Stimulated activated CD4-positive, alpha-beta T cell treated with anti-CD3 and anti-CD28 coated beads, Interleukin-2, amount 100 ng/mL, for 48 hours (primary cell): ENCODE results near the gene DISC1.

Experiments used
- DNase-seq, 2 donors: peaks; one replicate each; pipeline ENCODE4 v3.0.0-alpha.2; 2020

Gene DISC1

DNA sequence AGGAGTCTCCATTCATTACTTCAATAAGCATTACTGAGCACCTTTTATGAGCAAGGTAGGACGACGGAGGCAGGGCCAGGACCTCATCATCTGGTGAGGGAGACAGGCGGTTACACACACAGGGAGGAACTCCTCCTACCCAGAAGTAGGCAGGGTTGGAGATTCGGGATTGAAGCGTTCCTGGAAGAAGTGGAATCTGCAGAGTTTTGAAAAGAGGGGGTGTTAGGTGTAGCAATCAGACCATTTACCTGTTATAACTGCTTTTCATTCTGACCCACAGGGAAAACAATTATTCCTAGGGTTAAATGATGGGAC is 392.4 kb downstream of the DISC1 start:
- DNase-seq, result no peak

DNA sequence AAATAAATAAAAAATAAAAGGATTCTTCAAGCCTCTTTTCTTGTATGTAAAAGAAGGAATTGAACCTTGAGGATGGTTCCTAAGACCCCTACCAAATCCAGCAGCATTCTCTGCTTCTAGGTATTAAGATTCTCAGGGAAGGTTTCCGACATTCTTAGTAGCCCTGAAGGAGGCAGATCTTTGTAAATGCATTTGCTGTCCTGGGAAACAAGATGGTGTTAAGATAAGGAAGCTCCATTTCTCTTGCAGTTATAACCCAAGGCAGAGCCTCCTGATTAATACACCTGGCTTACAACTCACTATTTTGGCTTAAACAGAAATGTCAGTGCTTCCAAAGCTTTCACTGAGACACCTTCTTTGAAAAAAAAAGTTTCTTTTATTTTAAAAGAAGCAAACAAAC is 393.8 kb downstream of the DISC1 start:
- no peak for DNase-seq

DNA sequence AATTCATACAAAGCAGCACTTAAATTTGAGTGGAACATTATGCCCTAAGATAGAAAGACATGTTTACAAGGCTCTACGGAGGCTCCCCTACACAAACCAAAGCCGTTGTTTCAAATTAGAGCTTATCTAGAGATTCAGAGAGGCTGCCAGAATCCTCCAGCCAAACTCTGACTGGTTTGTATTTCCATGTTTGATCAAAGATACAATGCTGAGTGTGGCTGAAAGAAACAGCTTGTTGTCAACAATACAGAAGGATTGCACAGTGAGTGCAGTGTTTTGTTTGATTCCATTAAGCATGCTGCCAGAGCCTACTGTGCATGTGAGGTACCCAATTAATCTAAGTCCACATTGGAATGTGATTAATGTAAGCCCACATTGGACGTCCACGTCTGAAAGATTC is 402.7 kb downstream of the DISC1 start:
- no peak for DNase-seq

DNA sequence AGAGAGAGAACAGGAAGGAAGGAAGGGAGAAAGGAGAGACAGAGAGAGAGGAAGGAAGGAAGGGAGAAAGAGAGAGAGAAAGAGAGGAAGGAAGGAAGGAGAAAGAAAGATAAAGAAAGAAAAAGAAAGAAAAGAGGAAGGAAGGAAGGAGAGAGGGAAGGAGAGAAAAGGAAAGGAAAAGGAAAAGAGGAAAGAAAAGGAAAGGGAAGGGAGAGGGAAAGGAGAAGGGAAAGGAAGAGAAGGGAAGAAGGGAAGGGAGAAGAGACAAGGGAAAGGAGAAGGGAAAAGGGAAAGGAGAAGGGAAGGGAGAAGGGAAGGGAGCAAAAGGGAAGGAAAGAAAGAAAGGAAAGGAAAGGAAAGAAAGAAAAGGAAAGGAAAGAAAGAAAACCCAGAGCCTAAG is 404.6 kb downstream of the DISC1 start:
- no peak for DNase-seq

DNA sequence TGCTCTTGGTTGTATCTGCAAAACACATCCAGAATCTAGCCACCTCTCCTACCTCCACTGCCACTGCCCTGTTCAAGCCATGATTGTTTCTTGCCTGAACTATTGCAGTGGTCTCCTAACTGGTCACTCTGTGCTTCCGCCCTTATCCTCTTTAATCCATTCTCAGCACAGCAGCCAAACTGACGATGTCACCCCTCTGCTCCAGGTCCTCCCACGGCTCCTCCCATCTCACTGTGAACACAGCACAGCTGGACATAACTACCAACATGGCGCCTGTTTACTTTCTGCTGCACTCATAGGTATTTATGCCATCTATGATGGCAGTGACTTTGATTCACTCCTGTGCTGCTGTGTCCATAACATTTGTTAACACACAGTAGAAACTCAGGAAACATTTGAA is 406.7 kb downstream of the DISC1 start:
- no peak for DNase-seq

DNA sequence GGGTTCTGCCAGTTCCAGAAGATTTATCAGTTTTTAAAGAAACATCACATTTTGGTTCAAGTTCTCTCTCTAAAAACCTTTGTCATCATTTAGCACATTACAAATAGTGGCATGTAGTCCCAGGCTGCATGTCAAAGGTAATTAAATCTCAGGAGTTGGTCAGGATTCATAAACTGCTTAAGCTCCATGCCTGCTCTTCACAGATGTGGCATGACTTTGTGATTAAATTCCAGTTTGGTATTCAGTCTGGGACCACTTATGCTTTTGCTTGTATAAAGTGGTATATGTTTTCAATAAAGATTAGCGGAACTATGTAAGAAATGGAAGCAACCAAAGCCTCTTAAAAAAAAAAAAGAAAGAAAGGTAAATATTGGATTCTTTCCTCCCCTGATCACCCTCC is 408.0 kb downstream of the DISC1 start:
- no peak for DNase-seq

DNA sequence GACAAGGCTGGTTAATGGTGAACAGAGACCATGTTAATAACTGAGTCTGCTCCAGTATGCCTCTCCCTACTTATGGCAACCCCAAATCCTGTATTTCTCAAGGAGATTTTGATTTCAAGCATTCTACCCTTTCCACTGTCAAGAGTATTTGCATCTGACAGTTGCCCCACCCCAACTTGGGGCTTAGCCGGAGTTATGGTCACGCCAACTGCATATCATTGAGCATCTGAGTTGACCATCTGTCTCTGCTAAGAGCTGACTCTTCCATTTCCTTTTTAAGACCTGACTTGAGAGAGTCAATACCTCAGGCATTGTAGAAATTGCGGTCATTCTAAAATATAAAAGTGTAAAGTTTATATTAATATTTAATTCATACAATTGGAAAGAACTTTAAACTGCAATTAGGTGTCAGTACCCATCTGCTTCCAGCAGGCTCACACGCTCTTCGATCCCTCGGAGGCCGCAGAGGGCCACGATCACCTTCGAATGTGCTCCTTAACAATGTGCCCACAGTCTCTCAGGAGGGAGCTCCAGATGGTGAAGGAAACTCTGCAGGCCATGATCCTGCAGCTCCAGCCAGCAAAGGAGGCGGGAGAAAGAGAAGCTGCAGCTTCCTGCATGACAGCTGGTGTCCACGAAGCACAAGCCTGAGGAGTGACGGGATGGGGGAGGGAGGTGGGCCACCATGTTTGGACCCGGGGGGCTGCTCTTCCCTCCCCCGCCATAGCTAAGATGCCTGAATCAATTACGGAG is 409.8 kb downstream of the DISC1 start:
- DNase-seq, result no peak

DNA sequence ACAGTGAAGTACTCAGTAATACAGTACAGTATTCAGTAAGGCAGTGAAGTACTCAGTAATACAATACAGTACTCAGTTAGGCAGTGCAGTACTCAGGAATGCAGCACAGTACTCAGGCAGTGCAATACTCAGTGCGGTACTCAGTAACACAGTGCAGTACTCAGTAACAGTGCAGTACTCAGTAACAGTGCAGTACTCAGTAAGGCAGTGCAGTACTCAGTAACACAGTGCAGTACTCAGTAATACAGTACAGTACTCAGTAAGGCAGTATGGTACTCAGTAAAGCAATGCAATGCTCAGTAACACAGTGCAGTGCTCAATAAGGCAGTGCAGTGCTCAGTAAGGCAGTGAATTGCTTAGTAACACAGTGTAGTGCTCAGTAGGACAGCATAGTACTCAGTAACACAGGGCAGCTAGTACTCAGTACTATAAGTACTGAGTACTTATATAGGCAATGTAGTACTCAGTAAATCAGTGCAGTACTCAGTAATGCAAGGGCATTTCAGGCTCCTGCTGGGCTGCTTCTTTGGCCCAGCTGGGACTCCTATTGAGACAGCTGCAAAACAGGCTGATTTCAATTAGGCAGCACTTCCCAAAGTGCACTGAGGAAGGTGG is 411.3 kb downstream of the DISC1 start:
- DNase-seq, result no peak

DNA sequence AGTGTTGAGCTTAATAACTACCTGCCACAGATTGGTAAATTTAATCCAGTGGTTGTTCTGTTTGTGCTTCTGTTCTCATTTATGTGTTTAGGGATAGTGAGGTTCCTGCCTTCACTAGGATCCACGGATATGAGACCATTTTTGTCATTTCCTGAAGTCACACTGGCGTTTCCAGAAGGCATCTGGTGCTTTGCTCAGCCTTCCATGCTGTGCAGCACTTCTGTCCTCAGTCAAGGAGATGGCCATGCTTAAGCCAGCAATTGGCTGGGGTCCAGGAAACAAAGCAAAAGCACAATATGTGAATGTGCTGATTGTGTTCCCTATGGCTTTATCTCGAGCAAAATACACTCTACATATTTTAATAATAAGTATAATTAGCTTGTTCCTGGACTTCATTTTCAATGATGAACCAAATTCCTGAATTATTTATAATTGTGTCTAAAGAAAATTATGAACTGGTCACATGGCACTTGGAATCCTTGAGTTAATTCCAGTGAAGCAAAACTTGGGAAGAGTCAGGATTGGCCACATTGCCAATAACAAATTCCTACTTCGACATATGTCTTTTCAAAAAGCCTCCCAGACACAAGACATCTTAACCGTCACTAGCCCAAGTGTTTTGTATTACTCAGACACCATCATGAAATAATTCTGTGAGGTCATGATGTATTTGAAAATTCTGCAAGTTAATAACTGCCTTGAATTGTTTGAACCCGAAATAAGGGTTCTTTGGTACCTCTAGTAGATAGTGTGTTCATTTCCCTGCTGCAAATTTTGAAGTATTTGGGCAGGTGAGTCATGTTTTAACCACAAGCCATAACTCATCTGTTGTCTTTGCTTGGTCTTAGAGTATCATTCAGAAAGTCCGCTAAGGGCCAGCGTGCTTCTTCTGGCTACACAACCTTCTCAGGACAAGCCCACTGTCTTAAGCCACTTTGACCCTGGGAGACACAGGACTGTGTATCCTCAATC is 412.4 kb downstream of the DISC1 start:
- no peak for DNase-seq

DNA sequence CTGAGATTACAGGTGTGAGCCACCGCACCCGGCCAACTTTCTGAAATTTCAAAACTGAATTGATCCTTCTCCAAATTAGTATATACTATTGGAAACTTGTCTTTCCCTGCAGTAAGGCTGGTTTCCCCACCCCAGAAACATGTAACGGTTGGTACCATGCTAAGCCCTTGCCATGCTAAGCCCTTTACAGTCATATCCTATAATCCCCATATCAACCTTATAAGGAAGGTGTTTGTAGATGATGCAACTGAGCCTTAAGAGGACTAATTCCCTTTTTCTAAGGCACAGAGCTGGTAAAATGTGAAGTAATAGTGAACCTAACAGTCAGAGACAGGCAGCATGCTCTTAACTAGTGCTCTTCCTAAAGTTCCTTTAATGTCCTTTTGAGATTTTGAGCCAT is 413.7 kb downstream of the DISC1 start:
- DNase-seq, result no peak

DNA sequence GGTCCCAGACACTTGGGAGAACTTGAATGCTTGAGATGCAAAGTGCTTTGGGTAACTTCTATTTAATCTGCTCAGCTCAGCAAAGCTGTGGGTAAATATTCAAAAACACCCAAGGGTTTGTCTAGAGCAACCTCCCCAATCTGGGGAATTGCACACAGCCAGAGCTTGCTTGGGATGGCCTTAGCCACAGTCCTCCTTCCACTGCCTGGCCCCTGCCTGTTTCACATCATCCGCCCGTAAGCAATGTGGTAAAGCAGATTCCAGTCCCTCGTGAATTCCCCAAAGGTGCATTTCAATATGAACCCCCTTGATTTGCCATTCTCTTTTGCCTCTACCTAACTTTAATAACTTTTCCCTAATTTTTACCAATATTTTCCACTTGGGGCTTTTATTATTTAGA is 418.1 kb downstream of the DISC1 start:
- no peak for DNase-seq

DNA sequence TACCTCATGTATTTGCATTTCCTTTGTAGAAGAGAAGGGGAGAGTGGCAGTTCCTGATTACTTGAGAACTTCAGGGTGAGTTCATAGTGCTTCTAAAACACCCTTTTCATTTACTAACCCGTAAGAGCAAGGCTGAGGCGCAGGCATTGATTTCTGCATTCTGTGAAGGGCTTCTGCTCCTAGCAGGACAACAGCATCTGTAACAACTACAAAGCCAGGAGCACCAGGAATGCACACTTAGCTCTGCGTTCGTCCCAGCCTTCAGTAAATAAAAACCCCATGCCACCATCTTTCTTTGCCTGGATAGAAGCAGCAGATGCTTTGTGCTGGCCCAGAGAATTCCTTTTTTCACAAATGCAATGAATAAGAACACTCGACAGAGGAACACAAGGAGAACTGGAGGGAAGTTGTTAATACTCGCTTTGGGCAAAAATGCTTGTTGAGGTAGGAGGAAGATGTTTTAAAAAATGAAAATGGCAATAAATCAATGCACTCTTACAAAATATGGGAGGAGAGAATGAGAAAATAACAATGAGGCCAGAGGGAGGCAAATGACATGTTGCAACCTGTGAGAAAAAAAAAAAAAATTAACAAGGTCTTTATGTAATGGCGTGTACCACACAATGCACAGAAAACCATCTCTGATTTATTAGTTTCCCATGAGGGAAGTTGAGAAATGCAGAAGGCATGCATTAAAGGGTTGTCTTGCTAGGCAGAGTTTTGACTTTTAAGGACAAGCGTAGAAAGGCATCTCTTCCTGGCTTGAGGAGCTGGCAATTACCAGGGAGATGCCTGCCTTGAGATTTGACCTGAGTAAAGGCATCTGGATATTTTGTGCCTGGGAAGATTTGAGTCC is 418.8 kb downstream of the DISC1 start:
- DNase-seq, result no peak

DNA sequence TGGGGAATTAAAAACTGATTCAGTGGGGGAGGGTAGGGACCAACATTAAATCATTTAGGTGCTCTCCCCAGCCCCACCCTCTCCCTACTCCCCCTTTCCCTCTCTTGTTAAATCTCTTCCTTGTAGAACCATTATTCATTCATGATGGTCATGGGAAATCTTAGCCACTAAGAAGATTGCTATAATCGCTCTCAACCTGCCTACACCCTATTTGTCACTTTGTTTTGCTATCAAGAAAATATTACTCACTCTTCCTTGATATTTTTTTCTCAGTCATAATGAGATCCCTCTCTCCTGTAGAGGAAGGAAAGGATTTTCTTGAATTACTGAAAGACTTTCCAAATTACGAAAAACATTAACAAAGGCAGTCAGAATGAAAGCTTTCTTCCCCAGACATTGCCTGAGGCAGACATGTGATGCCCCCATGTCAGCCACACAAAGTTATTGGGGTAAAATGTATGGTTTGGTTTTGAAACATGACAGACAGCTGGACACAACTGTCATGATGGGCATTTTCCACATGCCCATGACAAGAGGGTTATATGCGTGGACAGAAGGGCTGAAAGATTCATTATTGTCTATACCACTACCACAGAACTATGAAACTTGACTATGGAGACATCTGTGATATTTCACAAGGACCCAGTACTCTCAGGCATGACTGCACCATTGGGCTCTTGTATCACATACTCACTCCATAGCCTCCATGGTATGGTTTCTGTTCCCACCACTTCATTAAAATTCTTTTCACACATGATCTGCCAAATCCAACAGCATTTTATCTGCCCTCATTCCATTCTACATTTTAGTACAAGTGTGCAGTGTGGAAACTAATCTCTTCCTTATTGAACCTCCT is 420.1 kb downstream of the DISC1 start:
- DNase-seq, result no peak

DNA sequence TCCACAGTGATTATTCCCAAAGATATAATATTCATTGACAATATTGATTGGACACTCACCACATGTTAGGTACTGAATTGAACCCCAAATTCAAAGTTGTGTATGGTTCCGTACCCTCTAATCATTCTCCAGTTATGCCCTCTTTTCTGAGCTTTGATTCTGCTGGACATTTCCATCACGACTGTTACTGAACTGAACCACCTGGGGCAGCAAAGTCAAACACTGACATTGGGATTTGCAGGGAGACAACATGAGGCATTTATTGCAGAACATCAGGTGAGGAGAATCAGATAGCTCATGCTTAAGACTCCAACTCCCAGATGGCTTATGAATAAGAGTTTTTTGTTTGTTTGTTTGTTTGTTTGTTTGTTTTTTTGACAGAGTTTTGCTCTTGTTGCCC is 420.9 kb downstream of the DISC1 start:
- DNase-seq, result no peak

DNA sequence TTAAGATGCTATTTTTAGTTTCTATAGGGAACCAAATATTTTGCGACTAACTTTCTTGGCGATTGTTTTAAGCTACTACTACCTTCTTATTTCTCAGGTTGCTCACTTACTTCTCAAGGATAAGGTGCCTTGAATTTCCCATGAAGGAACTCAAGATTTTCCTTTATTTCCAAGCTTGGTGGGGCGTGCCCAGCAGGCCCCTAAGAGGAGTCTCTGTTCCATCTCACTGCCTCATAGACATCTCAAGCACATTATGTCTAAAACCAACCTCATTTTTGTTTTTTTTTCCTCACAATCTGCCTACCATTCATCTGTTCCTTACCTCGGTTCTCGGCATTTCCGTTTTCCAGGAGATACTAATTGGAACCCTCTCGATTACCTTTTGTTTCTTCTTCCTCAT is 421.9 kb downstream of the DISC1 start:
- no peak for DNase-seq

DNA sequence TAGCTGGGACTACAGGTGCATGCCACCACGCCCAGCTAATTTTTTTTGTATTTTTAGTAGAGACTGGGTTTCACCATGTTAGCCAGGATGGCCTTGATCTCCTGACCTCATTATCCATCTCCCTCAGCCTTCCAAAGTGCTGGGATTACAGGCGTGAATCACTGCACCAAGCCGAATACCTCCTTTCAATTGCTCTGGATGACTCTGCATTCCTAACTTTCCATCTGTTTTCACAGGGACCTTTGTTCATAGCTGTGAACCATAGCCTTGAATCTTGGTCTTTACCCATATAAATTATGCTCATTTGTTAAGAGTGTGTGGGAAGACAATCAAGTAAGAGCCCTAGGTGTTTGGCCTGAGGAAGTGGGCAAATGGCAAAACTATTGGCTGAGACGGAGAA is 422.7 kb downstream of the DISC1 start:
- DNase-seq, result no peak

DNA sequence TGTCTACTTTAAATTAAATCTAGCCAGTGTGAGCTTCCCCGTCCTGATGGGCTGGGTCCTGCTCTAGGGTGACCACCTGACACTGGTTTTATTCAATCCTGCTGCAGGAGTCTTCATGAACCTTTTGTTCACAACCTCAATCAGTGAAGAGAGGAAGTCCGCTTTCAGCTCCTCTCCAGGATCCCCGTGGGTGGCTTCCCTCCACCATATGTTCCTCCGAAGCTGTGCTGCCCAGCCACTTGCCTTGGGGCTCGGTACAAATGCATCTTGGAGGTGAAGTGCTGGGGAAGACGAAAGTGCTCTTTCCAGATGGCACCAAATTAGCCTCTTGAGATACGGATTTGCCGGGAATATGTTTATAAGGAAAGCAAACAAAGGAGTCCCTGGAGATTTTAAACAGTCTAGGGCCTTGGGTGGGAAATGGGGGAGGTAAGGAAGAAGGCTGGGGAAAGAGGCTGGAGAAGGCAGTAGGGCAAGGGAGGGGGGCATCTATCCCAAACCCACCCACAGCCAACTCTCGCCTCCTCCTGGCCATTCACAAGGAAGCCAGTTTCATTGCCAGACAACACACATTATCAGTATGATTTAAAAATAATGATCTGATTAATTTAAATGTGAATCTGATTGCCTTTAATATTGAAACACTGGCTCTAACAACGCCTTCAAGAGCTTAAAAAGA is 430.8 kb downstream of the DISC1 start:
- DNase-seq, result no peak

DNA sequence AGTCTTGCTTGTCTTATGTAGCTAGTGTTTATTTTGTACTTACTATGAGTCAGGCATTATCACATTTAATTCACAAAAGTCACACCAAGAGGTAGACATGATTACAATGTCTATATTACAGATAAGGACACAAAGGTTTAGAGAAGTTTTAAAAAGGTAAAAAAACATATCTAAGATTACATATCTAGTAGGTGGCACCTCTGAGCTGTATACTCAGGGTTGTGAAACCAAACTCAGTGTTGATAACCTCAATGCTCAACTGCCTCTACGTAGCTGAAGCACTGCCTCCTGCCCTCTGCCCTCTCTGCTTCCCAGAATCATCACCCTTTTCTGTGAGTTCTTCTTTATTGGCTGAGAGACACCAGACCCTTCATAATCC is 431.3 kb downstream of the DISC1 start:
- no peak for DNase-seq

DNA sequence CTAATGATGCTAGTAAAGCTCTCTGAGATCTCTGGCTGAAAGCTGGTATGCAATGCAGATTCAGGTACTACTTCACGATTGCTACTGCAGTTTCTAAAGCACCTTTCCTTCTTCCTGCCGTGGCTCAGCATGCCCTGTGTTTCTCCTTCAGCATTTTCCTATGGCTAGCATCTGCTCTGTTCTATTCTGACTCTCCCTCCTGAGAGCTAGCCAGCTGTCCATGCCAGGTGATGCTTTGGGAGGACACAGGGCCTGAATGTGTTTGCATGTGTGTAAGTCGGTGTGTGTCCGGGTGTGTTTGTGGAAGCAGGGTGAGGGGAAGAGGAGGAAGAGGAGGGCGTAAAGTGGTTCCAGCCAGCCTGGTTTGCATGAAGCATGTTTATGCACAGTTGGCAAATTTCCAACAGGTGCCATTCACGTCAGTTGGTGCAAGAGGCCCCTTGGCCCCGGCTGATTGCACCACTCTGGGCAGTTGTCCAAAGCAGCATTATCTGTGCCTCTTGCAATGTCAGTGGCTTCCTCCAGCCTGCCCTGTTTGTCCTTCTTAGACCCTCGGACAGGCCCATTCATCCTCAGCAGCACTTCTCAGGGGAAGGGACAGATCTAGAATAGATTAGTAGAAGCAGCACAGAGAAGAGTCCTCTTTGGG is 433.3 kb downstream of the DISC1 start:
- no peak for DNase-seq

DNA sequence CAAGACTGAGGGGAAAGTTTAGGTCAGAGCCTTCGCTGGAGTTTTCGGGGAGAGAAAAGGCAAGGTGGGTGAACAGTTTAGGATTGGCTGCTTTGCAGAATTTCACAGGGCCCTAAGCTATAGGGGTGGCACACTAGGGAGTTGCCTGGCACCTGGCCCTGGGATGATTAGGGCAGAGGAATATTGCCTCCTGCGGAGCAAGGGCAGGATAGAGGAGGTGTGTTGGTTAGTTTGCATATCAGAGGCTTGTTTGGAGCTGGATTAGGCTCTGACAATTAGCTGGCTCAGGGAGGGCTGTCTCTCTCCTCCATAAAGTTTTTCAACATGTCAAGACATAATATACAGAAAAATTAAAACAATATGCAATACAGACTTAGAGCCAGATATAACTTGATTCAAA is 436.4 kb downstream of the DISC1 start:
- no peak for DNase-seq

DNA sequence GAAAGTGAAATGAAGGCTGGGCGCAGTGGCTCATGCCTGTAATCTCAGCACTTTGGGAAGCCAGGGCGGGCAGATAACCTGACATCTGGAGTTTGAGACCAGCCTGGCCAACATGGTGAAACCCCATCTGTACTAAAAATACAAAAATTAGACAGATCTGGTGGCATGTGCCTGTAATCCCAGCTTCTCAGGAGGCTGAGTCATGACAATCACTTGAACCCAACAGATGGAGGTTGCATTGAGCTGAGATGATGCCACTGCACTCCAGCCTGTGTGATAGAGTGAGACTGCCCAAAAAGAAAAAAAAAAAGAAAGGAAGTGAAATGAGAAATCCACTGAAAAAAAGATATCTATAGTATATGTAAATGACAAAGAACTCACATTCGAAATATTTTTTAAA is 439.9 kb downstream of the DISC1 start:
- no peak for DNase-seq
